Prostate gland (tissue), 2 donors: Measurements from ENCODE around the gene CPED1. TPM values are rescaled to one million over a fixed set of nuclear protein-coding genes. Genes with fewer than 3 reads are reported as not detected.

ENCODE experiments used
- DNase-seq: peaks from one replicate; pipeline ENCODE4 v3.0.0-alpha.2; 2019; ENCODE audit warnings: low spot score
- H3K27ac ChIP-seq, 2 donors: fragments of 200-600 bp; sonication (generic); 2 replicates each; pipeline ENCODE4 v1.5.1; 2017 to 2019
- H3K27me3 ChIP-seq: fragments of 200-600 bp; sonication (generic); replicated peaks from 2 replicates; pipeline ENCODE4 v1.5.1; 2019; ENCODE audit not compliant: insufficient read depth
- H3K36me3 ChIP-seq, 2 donors: fragments of 200-600 bp; sonication (generic); 1 replicate in 1 of 2; 2 replicates in 1 of 2; pipeline versions ENCODE4 v1.5.1 to v1.8.1; 2017 to 2019
- H3K4me1 ChIP-seq: fragments of 200-600 bp; sonication (generic); replicated peaks from 2 replicates; pipeline ENCODE4 v1.5.1; 2019
- H3K4me3 ChIP-seq, 2 donors: fragments of 200-600 bp; sonication (generic); 2 replicates each; pipeline ENCODE4 v1.5.1; 2017 to 2019
- H3K9me3 ChIP-seq: fragments of 200-600 bp; sonication (generic); 2 replicates; pipeline ENCODE4 v1.5.1; 2017
- CTCF ChIP-seq, 4 experiments: fragments of 200-600 bp in 2 of 4; fragments of 450-650 bp in 2 of 4; sonication (generic) in 2 of 4; IDR thresholded peaks; 1 replicate in 3 of 4; 2 replicates in 1 of 4; pipeline ENCODE4 v1.5.1; 2016 to 2019; ENCODE audit warnings: antibody characterized with exemption in 4 of 4, mild to moderate bottlenecking in 2 of 4, moderate library complexity in 2 of 4
- POLR2A ChIP-seq: fragments of 450-650 bp; IDR thresholded peaks from one replicate; pipeline ENCODE4 v1.6.1; 2016; ENCODE audit warnings: antibody characterized with exemption, mild to moderate bottlenecking
- POLR2AphosphoS5 ChIP-seq: sonication (generic); formaldehyde crosslinking; IDR thresholded peaks from one replicate; pipeline ENCODE4 v1.6.1; 2017; ENCODE audit warnings: antibody characterized with exemption
- WGBS: methylation state at CpG from one replicate; pipeline ENCODE4 v1.1.5; 2018; 5-methylcytosine and 5-hydroxymethylcytosine counted together
- intact Hi-C: fragments of 100-400 bp; cut with DNase I; formaldehyde crosslinking; loops from one replicate; pipeline ENCODE4 v1.14.2; 2022
- total RNA-seq, 2 donors: library from RNA; depleted of rRNA; stranded (reverse); fragments of >200 nt; gene quantifications; one replicate each; pipeline ENCODE4 v1.1.0, GENCODE V29; 2016

CPED1 gene
- total RNA-seq, 2 donors from 2014 or later = 10.7 to 23.3 TPM

GRCh38 chr7:120951309-120951699 is 37.2 kb upstream of the CPED1 start:
- Histone ChIP-seq H3K9me3 (no peaks in the 10 kb centered on the region), H3K4me3 (peak overlapping the region; percentile 58 to 62), H3K27me3 (no peaks in the 10 kb centered on the region), H3K27ac (peak overlapping the region; percentile 98 to 99), H3K4me1 (no peaks in the 10 kb centered on the region), H3K36me3 (no peaks in the 10 kb centered on the region)
- TF ChIP-seq POLR2A (no peak), POLR2AphosphoS5 (no peak), CTCF (IDR thresholded peaks at IDR 0.05) (no peak)
- intact Hi-C loops = no loop called here
- no peak for DNase-seq
- WGBS = 7% methylated on average over 8 of the region's 8 CpGs

- peak overlapping the region in 1 of 2 donors; percentile 99 for H3K27ac ChIP-seq
- H3K4me3 ChIP-seq = peak overlapping the region in 1 of 2 donors; percentile 62
These were observed 36.7 kb upstream of the CPED1 start for GRCh38 chr7:120951826-120952225.

GRCh38 chr7:120955577-120956149 is 32.8 kb upstream of the CPED1 start:
- no peak for DNase-seq
- intact Hi-C loops = no loop called here
- Histone ChIP-seq H3K27ac (no peak overlapping the region), H3K4me3 (no peak overlapping the region), H3K4me1 (no peaks in the 10 kb centered on the region), H3K36me3 (no peaks in the 10 kb centered on the region), H3K27me3 (no peaks in the 10 kb centered on the region), H3K9me3 (no peaks in the 10 kb centered on the region)
- TF ChIP-seq POLR2A = no peak
- TF ChIP-seq CTCF (IDR thresholded peaks at IDR 0.05) = no peak
- no peak for TF ChIP-seq POLR2AphosphoS5
- WGBS = 84% methylated on average over 3 of the region's 3 CpGs

More at GRCh38 chr7:120951826-120952225, 36.7 kb upstream of the CPED1 start:
- no peak for DNase-seq
- H3K36me3 ChIP-seq = no peaks in the 10 kb centered on the region
- TF ChIP-seq POLR2A = no peak
- no peak for TF ChIP-seq POLR2AphosphoS5
- no peak for TF ChIP-seq CTCF (IDR thresholded peaks at IDR 0.05)
- no peaks in the 10 kb centered on the region for H3K9me3 ChIP-seq
- H3K27me3 ChIP-seq = no peaks in the 10 kb centered on the region
- intact Hi-C loops = no loop called here
- 64% methylated on average over 2 of the region's 2 CpGs for WGBS
- H3K4me1 ChIP-seq = no peaks in the 10 kb centered on the region

- TF ChIP-seq CTCF (IDR thresholded peaks at IDR 0.05) (no peak), POLR2A (no peak), POLR2AphosphoS5 (no peak)
- DNase-seq = no peak
- WGBS = 93% methylated on average over 8 of the region's 8 CpGs
- no peaks in the 10 kb centered on the region for H3K4me1 ChIP-seq
- no peak overlapping the region for H3K27ac ChIP-seq
- no peak overlapping the region for H3K4me3 ChIP-seq
- no peaks in the 10 kb centered on the region for H3K27me3 ChIP-seq
- no peaks in the 10 kb centered on the region for H3K36me3 ChIP-seq
- H3K9me3 ChIP-seq = no peaks in the 10 kb centered on the region
- intact Hi-C loops = no loop called here
These were observed 28.5 kb upstream of the CPED1 start for GRCh38 chr7:120959929-120960484.

- TF ChIP-seq POLR2A = no peak
- Histone ChIP-seq H3K36me3 (no peaks in the 10 kb centered on the region), H3K4me3 (no peak overlapping the region), H3K27me3 (no peaks in the 10 kb centered on the region), H3K4me1 (no peaks in the 10 kb centered on the region), H3K9me3 (no peaks in the 10 kb centered on the region), H3K27ac (no peak overlapping the region)
- no peak for DNase-seq
- 33% methylated on average over 1 of the region's 1 CpG for WGBS
- intact Hi-C loops = no loop called here
These were observed 27.8 kb upstream of the CPED1 start for GRCh38 chr7:120960714-120961113.
